AG09309 (cell line): ENCODE data around the gene MYBPHL.

Experiments
- DNase-seq: peaks from one replicate; pipeline ENCODE4 v3.0.0-alpha.2; 2010; ENCODE audit warnings: low read depth
- H3K4me3 ChIP-seq: 2 replicates; pipeline ENCODE4 v1.5.1; 2011; ENCODE audit warnings: mild to moderate bottlenecking, low read depth, low read length, moderate library complexity; ENCODE audit not compliant: control insufficient read depth
- TF ChIP-seq, protein P1 (sequence below): IDR thresholded peaks from 2 replicates; pipeline ENCODE4 v1.5.1; 2011; ENCODE audit warnings: mild to moderate bottlenecking, low read depth, low read length, inconsistent platforms; ENCODE audit not compliant: insufficient read depth, control insufficient read depth; ENCODE audit errors: missing control alignments

Gene MYBPHL

DNA sequence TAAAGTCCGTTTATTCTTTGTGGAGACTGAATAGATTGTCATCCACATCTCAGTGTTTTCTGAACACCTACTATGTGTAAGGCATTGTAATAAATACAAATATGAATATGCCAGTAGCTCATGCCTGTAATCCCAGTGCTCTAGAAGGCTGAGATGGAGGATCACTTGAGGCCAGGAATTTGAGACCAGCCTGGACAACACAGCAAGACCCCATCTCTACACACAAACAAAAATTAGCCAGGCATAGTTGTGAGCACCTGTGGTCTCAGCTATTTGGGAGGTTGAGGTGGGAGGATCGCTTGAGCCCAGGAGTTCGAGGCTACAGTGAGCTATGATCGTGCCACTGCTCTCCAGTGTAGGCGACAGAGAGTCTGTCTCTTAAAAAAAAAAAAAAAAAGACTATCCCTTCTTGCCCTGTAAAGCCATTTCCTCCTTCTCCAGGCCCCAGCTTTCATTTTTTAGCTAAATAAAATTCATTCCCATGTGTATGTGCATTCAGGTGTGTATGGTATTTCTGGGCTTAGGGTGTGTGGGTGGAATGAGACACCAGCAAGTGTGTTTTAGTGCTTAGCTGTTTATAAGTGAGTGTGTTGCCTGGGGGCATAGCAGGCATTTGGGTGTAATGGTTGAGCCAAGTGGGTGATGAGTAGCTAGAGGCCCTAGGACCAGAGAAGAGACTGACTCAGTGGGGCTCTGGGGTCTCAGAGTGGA is 49.7 kb downstream of the MYBPHL start:
- H3K4me3 ChIP-seq = no peak overlapping the region
- DNase-seq = no peak
- TF ChIP-seq, protein P1, sequence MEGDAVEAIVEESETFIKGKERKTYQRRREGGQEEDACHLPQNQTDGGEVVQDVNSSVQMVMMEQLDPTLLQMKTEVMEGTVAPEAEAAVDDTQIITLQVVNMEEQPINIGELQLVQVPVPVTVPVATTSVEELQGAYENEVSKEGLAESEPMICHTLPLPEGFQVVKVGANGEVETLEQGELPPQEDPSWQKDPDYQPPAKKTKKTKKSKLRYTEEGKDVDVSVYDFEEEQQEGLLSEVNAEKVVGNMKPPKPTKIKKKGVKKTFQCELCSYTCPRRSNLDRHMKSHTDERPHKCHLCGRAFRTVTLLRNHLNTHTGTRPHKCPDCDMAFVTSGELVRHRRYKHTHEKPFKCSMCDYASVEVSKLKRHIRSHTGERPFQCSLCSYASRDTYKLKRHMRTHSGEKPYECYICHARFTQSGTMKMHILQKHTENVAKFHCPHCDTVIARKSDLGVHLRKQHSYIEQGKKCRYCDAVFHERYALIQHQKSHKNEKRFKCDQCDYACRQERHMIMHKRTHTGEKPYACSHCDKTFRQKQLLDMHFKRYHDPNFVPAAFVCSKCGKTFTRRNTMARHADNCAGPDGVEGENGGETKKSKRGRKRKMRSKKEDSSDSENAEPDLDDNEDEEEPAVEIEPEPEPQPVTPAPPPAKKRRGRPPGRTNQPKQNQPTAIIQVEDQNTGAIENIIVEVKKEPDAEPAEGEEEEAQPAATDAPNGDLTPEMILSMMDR = no peak

GRCh38 chr1:109256085-109256484 is 50.7 kb downstream of the MYBPHL start:
- no peak for DNase-seq
- TF ChIP-seq, protein P1 = no peak
- H3K4me3 ChIP-seq = no peak overlapping the region

DNA sequence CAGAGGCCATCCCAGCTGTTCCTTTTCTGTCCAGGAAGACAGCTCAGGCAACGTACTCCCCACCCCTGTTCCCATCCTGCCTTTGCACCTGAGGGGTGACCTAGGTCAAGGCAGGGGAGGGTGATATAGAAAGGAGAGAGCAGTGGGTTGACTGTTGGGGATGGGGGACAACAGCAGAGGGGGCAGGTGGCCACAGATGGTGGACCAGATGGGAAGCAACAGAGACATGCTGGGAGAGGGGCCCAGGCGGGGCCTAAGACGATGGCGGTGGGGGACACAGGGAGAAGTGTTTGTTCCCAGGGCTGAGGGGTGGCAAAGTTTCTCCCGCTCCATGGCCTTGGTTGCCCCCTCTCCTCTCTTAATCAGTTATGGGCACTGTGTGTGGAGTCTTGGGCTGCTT is 51.1 kb downstream of the MYBPHL start:
- H3K4me3 ChIP-seq = no peak overlapping the region
- TF ChIP-seq, protein P1 = no peak
- no peak for DNase-seq

GRCh38 chr1:109255097-109255651 is 51.6 kb downstream of the MYBPHL start:
- TF ChIP-seq, protein P1 = no peak

GRCh38 chr1:109254621-109255096 is 52.2 kb downstream of the MYBPHL start:
- TF ChIP-seq, protein P1 = no peak
- DNase-seq = no peak
- H3K4me3 ChIP-seq = no peak overlapping the region

More at GRCh38 chr1:109255097-109255651, 51.6 kb downstream of the MYBPHL start:
- DNase-seq = no peak
- no peak overlapping the region for H3K4me3 ChIP-seq

DNA sequence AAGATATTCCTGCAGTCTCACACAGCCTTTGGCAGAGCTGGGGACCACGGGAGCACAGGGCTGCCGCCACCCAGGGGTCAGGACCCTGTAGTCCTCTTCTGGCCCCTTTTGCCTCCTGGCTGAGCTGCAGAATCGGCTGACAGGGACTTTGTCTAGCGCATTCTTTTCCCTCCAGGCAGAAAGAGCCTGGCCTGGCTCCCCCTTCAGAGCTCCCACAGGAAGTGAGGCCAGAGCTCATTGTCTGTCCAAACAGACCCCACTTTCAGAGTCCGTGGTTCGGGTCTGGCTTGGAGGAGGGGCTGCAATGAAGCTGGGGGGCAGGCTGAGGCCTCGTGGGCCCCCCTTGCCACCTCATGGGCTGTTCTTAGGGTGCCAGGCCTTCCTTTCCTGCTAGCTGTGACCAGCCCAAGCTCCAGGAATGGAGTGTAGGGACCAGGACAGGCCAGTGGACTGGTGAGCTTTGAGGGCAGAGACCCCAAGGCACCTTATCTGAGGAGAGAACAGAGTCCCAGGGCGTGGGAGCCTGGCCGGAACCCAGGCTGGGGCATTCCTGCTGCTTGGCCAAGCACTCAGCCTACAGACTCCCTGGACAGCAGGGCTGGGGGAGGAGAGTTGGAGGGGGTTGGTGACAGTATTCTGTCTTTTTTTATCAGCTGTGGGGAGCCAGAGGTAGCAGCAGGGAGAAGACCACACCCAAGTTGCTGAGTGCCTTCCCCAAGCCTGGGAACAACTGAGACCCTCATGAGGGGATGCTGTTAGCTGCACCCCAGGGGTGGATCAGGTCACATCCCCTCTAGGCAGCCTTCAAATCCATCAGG is 52.8 kb downstream of the MYBPHL start:
- TF ChIP-seq, protein P1 = no peak
- no peak overlapping the region for H3K4me3 ChIP-seq
- no peak for DNase-seq
